ENCODE data around the gene IPMK. TPM values are rescaled to one million over a fixed set of nuclear protein-coding genes. Genes with fewer than 3 reads are reported as not detected.

IPMK gene
- total RNA-seq, 1 experiment from 2014 or later: 5.2 TPM

DNA sequence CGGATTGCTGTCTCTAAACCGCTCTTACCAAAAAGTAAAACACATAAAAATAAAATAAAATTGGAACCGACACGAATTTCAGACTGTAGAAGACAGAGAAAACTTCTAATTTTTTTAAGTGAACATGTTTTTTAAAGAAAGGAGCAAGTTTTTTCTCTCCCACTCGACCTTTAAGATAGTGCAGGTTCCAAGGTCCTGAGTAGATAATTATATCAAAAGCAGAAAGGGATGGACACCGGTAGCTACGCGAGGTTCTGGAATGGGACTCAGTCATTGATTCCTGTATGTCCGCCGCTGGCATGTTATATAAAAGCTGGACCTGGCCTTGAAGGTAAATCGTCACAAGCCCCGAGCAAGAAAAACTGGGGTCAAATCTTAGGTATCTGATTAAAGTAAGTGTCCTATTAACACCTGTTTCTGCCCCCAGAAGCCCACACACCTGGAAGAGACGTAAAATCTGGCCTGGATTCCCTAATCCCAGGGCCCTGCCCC lies 806 bp upstream of the IPMK start:
- BruUV-seq (replicated peaks): no TSS peak
- TF ChIP-seq CTCF (IDR thresholded peaks at IDR 0.05; ENCODE audit: unreplicated experiment): no peak
- peak overlapping the region; percentile 96 for H3K27ac Mint-ChIP-seq (ENCODE audit: low read depth, unreplicated experiment)
- H3K4me3 Mint-ChIP-seq (ENCODE audit: unreplicated experiment): peak overlapping the region; percentile 98
- H3K36me3 Mint-ChIP-seq (ENCODE audit: insufficient read depth, unreplicated experiment): peaks cover 23% of the 10 kb centered on the region
- intact Hi-C loops (cut with micrococcal nuclease): no loop called here
- H3K9me3 Mint-ChIP-seq (ENCODE audit: unreplicated experiment): no peaks in the 10 kb centered on the region
- no peak for DNase-seq (ENCODE audit: unreplicated experiment)
- peaks cover 5% of the 10 kb centered on the region for H3K4me1 Mint-ChIP-seq (ENCODE audit: insufficient read depth, unreplicated experiment)
- POLR2A ChIA-PET: interaction anchor here (0.7 to 4.8 kb wide), 26 partner anchors 10 to 1636 kb away, joined by 3 to 45 read pairs (median 4); partner anchors contain the start of genes TFAM and UBE2D1
- CTCF ChIA-PET: interaction anchor here (1.1 to 2.2 kb wide), 5 partner anchors 12 to 91 kb away, joined by 3 to 16 read pairs (median 4); no protein-coding TSS in a partner anchor
- H3K27me3 Mint-ChIP-seq (ENCODE audit: insufficient read depth, unreplicated experiment): no peaks in the 10 kb centered on the region

DNA sequence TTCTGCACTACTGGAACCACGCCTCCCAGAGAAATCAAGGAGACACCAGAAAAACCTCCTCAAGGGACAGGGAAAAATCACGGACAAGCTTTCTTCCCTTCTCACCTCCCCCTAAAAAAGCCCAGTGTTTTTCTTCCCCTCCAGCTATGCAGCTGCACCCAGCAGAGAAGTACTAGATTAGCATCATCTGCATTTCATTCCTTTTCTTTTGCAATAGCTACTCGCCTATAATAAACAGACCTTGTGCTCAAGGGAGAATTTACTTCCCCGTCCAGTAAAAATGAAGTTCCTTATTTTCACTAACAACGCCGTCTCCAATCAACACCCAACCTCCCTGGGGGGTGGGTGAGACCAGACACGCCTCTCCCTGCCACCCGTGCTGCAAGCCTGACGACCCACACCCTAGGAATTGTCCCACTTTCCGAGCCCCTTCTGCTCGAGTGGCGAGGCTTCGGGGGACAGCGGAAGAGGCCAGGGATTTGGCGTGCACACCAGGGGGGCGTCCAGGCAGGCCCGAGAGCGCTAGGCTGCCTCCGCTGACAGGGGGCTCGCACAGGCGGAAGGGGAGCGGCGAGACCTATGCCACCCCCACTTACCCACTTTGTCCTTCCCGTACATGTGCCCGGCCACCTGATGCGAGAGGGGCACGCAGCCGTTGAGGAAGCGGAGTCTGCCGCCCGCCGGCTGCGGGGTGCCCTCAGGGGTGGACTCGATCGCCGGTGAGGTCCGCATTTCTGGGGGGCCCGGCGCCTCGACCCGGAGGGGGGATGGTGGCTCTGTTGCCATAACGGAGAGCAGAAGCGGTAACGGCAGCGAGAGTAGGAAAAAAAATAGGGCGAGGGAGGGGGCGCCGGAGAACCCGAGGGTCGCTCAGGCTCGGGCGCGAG lies 625 bp downstream of the IPMK start:
- DNase-seq (ENCODE audit: unreplicated experiment): peak; percentile 67
- H3K27me3 Mint-ChIP-seq (ENCODE audit: insufficient read depth, unreplicated experiment): no peaks in the 10 kb centered on the region
- no peaks in the 10 kb centered on the region for H3K9me3 Mint-ChIP-seq (ENCODE audit: unreplicated experiment)
- ChIA-PET POLR2A (interaction anchor here (0.6 to 4.8 kb wide), 30 partner anchors 9 to 1716 kb away, joined by 3 to 42 read pairs (median 4); partner anchors contain the start of genes TFAM and UBE2D1), CTCF (interaction anchor here (0.6 to 2.2 kb wide), 2 partner anchors 24 to 145 kb away, joined by 3 to 16 read pairs; no protein-coding TSS in a partner anchor)
- TF ChIP-seq CTCF (IDR thresholded peaks at IDR 0.05; ENCODE audit: unreplicated experiment): no peak
- H3K36me3 Mint-ChIP-seq (ENCODE audit: insufficient read depth, unreplicated experiment): peaks cover 25% of the 10 kb centered on the region
- H3K27ac Mint-ChIP-seq (ENCODE audit: low read depth, unreplicated experiment): peak overlapping the region; percentile 96
- no peaks in the 10 kb centered on the region for H3K4me1 Mint-ChIP-seq (ENCODE audit: insufficient read depth, unreplicated experiment)
- no TSS peak for BruUV-seq (replicated peaks)
- intact Hi-C loops (cut with micrococcal nuclease): no loop called here
- peak overlapping the region; percentile 98 for H3K4me3 Mint-ChIP-seq (ENCODE audit: unreplicated experiment)

- H3K4me1 Mint-ChIP-seq (ENCODE audit: insufficient read depth, unreplicated experiment): no peaks in the 10 kb centered on the region
- peaks cover 20% of the 10 kb centered on the region for H3K36me3 Mint-ChIP-seq (ENCODE audit: insufficient read depth, unreplicated experiment)
- intact Hi-C loops (cut with micrococcal nuclease): no loop called here
- no peak for TF ChIP-seq CTCF (IDR thresholded peaks at IDR 0.05; ENCODE audit: unreplicated experiment)
- DNase-seq (ENCODE audit: unreplicated experiment): peak; percentile 66
- BruUV-seq (replicated peaks): TSS peak; percentile 31
- ChIA-PET POLR2A (interaction anchor here (0.7 to 4.8 kb wide), 22 partner anchors 10 to 1715 kb away, joined by 3 to 42 read pairs (median 4); partner anchors contain the start of genes TFAM and UBE2D1), CTCF (interaction anchor here (0.6 kb wide), 1 partner anchor 146 kb away, joined by 3 read pairs; no protein-coding TSS in a partner anchor)
- peak overlapping the region; percentile 98 for H3K4me3 Mint-ChIP-seq (ENCODE audit: unreplicated experiment)
- H3K27ac Mint-ChIP-seq (ENCODE audit: low read depth, unreplicated experiment): peak overlapping the region; percentile 96
- no peaks in the 10 kb centered on the region for H3K9me3 Mint-ChIP-seq (ENCODE audit: unreplicated experiment)
- H3K27me3 Mint-ChIP-seq (ENCODE audit: insufficient read depth, unreplicated experiment): no peaks in the 10 kb centered on the region
Measured at GRCh38 chr10:58266003-58266825, 1.5 kb downstream of the IPMK start.
